Liver (tissue), 9 donors: ENCODE results near the gene RIT2. TPM values are rescaled to one million over a fixed set of nuclear protein-coding genes. Genes with fewer than 3 reads are reported as not detected.
A peak's percentile ranks its signal among the peaks of the same experiment; 100 is the strongest.

ENCODE experiments used
- DNase-seq: peaks from one replicate; pipeline ENCODE4 v3.0.0-alpha.2; 2017; ENCODE audit warnings: low spot score
- H3K27ac ChIP-seq, 2 donors: one replicate each; pipeline ENCODE4 v1.7.0; 2013; ENCODE audit warnings: inconsistent platforms in 2 of 2, low read length in 2 of 2, control low read depth in 1 of 2, low read depth in 1 of 2, mild to moderate bottlenecking in 1 of 2
- H3K27me3 ChIP-seq, 4 donors: one replicate each; pipeline versions ENCODE4 v1.6.1 to v1.7.0; 2013; ENCODE audit warnings: low read length in 3 of 4, inconsistent platforms in 1 of 4, mild to moderate bottlenecking in 1 of 4, moderate library complexity in 1 of 4; ENCODE audit not compliant: control insufficient read depth in 4 of 4, insufficient read depth in 4 of 4
- H3K36me3 ChIP-seq, 4 donors: one replicate each; pipeline versions ENCODE4 v1.6.1 to v1.7.0; 2013; ENCODE audit warnings: low read length in 3 of 4, mild to moderate bottlenecking in 3 of 4, low read depth in 1 of 4, moderate library complexity in 1 of 4; ENCODE audit not compliant: control insufficient read depth in 4 of 4, insufficient read depth in 3 of 4
- H3K4me1 ChIP-seq, 4 donors: one replicate each; pipeline versions ENCODE4 v1.6.1 to v1.7.0; 2013; ENCODE audit warnings: low read length in 3 of 4, mild to moderate bottlenecking in 3 of 4, moderate library complexity in 1 of 4; ENCODE audit not compliant: control insufficient read depth in 4 of 4, insufficient read depth in 4 of 4
- H3K4me3 ChIP-seq, 3 donors: one replicate each; pipeline versions ENCODE4 v1.6.1 to v1.7.0; 2013; ENCODE audit warnings: low read length in 3 of 3, control low read depth in 1 of 3, low read depth in 1 of 3, mild to moderate bottlenecking in 1 of 3
- H3K9ac ChIP-seq, 2 donors: one replicate each; pipeline ENCODE4 v1.7.0; 2013; ENCODE audit warnings: low read length in 2 of 2, mild to moderate bottlenecking in 2 of 2, moderate library complexity in 2 of 2, control low read depth in 1 of 2, low read depth in 1 of 2
- H3K9me3 ChIP-seq, 4 donors: one replicate each; pipeline versions ENCODE4 v1.6.1 to v1.7.0; 2013; ENCODE audit warnings: low read length in 3 of 4; ENCODE audit not compliant: control insufficient read depth in 4 of 4
- EGR1 ChIP-seq, 2 donors: IDR thresholded peaks; 2 replicates each; pipeline ENCODE4 v1.6.1; 2016 to 2018; ENCODE audit warnings: antibody characterized with exemption in 2 of 2, low read depth in 2 of 2
- FOXA1 ChIP-seq: IDR thresholded peaks from 2 replicates; pipeline ENCODE4 v1.6.1; 2016; ENCODE audit warnings: antibody characterized with exemption
- FOXA2 ChIP-seq: IDR thresholded peaks from 2 replicates; pipeline ENCODE4 v1.6.1; 2016; ENCODE audit warnings: antibody characterized with exemption
- GABPA ChIP-seq, 2 donors: IDR thresholded peaks in 1 of 2; conservative IDR thresholded peaks in 1 of 2; 2 replicates each; pipeline ENCODE4 v1.6.1; 2016; ENCODE audit warnings: antibody characterized with exemption in 2 of 2, mild to moderate bottlenecking in 1 of 2, moderate library complexity in 1 of 2
- HNF4A ChIP-seq, 2 donors: conservative IDR thresholded peaks; 2 replicates each; pipeline ENCODE4 v1.6.1; 2016; ENCODE audit warnings: antibody characterized with exemption in 2 of 2, mild to moderate bottlenecking in 2 of 2
- HNF4G ChIP-seq: IDR thresholded peaks from 2 replicates; pipeline ENCODE4 v1.6.1; 2016; ENCODE audit warnings: antibody characterized with exemption
- JUND ChIP-seq, 2 donors: IDR thresholded peaks; 2 replicates each; pipeline ENCODE4 v1.6.1; 2016; ENCODE audit warnings: antibody characterized with exemption in 2 of 2
- NR2F2 ChIP-seq: IDR thresholded peaks from 2 replicates; pipeline ENCODE4 v1.6.1; 2016; ENCODE audit warnings: antibody characterized with exemption
- RAD21 ChIP-seq, 2 donors: IDR thresholded peaks; 2 replicates each; pipeline ENCODE4 v1.6.1; 2016; ENCODE audit warnings: antibody characterized with exemption in 2 of 2, mild to moderate bottlenecking in 2 of 2
- RXRA ChIP-seq, 2 donors: IDR thresholded peaks; 2 replicates each; pipeline ENCODE4 v1.6.1; 2017 to 2018; ENCODE audit warnings: antibody characterized with exemption in 2 of 2, mild to moderate bottlenecking in 1 of 2
- SP1 ChIP-seq: IDR thresholded peaks from 2 replicates; pipeline ENCODE4 v1.6.1; 2018; ENCODE audit warnings: antibody characterized with exemption, mild to moderate bottlenecking
- TAF1 ChIP-seq: conservative IDR thresholded peaks from 2 replicates; pipeline ENCODE4 v1.6.1; 2016; ENCODE audit warnings: antibody characterized with exemption, mild to moderate bottlenecking
- YY1 ChIP-seq: IDR thresholded peaks from 2 replicates; pipeline ENCODE4 v1.6.1; 2016; ENCODE audit warnings: antibody characterized with exemption, mild to moderate bottlenecking
- WGBS: extraction: QIAGEN DNeasy Blood & Tissue Kit; methylation state at CpG from one replicate; pipeline ENCODE4 v1.1.7; 2013; 5-methylcytosine and 5-hydroxymethylcytosine counted together
- polyA plus RNA-seq, 2 donors: library from polyadenylated mRNA; stranded (reverse) in 1 of 2; unstranded in 1 of 2; fragments of 200-250 nt in 1 of 2; fragments of >200 nt in 1 of 2; fragmentation: Nextera tagmentation in 1 of 2; extraction: Ambion mirVana in 1 of 2; gene quantifications; one replicate each; pipeline versions ENCODE4 v1.2.1 to v1.2.3, GENCODE V29; 2013 to 2015
- total RNA-seq, 2 donors: library from RNA; depleted of rRNA; stranded (reverse); fragments of >200 nt; gene quantifications; one replicate each; pipeline ENCODE4 v1.2.3, GENCODE V29; 2014
- TF ChIP-seq, protein P1 (sequence below): IDR thresholded peaks from 2 replicates; pipeline ENCODE4 v1.6.1; 2016; ENCODE audit warnings: antibody characterized with exemption
- TF ChIP-seq, protein P2 (sequence below): IDR thresholded peaks from 2 replicates; pipeline ENCODE4 v1.6.1; 2016; ENCODE audit warnings: antibody characterized with exemption
- TF ChIP-seq, protein P3 (sequence below): IDR thresholded peaks from 2 replicates; pipeline ENCODE4 v1.6.1; 2016; ENCODE audit warnings: antibody characterized with exemption, mild to moderate bottlenecking
- TF ChIP-seq, protein P4 (sequence below): IDR thresholded peaks from 2 replicates; pipeline ENCODE4 v1.6.1; 2016; ENCODE audit warnings: antibody characterized with exemption
- TF ChIP-seq, protein P5 (sequence below): fragments of 150-350 bp; IDR thresholded peaks from 2 replicates; pipeline ENCODE4 v1.5.1; 2017; ENCODE audit warnings: improper control_type of control experiment, low read depth, low read length; ENCODE audit not compliant: missing input control
- donor health status: healthy.
- donor health status: healthy.
- donor health status: healthy.
- donor health status: healthy.
- donor health status: healthy.

RIT2 gene
- total and polyA plus RNA-seq, 4 donors: not detected

DNA sequence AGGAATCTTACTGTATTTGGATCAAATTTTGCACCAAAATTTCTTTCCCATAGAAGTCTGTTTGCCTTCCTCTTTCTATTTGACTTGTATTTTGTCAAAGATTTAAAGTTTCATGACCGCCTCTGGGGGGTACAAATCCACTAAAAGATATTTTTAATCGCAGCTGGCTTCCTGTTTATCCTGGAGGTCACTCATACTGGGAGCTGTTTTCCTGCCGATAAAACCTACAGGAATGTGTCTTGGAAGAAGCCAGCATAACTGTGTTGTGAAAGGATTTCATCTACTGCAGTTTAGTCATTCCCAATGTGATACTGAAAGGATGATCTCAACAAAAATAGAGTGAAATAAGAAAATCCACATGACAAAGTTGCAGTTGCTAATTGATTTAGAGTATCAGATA is 184.0 kb downstream of the RIT2 start:
- Histone ChIP-seq H3K9me3 (no peaks in the 10 kb centered on the region), H3K27ac (no peak overlapping the region)
- WGBS: 32% methylated on average over 3 of the region's 3 CpGs

DNA sequence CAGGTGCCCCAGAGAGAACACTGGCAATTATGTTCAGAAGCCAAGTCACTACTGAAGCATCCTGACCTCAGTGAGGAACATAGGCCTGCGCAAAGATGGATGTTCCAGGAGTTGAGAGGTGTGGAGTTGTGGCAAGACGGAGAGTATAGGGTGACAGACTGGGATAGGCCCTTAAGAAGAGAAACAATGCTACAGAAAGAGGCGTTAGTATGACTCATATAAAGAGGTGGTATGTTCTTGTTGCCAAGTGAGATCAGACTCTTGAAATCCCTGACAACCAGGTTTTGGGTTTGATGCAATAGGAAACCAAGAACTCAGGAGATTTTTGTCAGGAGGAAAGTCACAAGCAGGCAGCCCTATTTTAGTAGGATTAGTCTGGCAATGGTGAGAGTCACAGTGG is 185.6 kb downstream of the RIT2 start:
- Histone ChIP-seq H3K27ac (no peak overlapping the region), H3K9me3 (no peaks in the 10 kb centered on the region), H3K4me3 (no peak overlapping the region), H3K36me3 (no peaks in the 10 kb centered on the region), H3K9ac (no peak overlapping the region), H3K4me1 (no peaks in the 10 kb centered on the region), H3K27me3 (no peaks in the 10 kb centered on the region)
- WGBS: 76% methylated on average over 3 of the region's 3 CpGs
- DNase-seq: no peak
- TF ChIP-seq, protein P1, sequence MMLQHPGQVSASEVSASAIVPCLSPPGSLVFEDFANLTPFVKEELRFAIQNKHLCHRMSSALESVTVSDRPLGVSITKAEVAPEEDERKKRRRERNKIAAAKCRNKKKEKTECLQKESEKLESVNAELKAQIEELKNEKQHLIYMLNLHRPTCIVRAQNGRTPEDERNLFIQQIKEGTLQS: no peak
- TF ChIP-seq FOXA2: no peak
- no peak for TF ChIP-seq HNF4G
- no peak for TF ChIP-seq RAD21 (IDR thresholded peaks at IDR 0.05)
- TF ChIP-seq FOXA1: no peak
- TF ChIP-seq TAF1: no peak
- TF ChIP-seq HNF4A (conservative IDR thresholded peaks at IDR 0.05): no peak
- TF ChIP-seq, protein P2, sequence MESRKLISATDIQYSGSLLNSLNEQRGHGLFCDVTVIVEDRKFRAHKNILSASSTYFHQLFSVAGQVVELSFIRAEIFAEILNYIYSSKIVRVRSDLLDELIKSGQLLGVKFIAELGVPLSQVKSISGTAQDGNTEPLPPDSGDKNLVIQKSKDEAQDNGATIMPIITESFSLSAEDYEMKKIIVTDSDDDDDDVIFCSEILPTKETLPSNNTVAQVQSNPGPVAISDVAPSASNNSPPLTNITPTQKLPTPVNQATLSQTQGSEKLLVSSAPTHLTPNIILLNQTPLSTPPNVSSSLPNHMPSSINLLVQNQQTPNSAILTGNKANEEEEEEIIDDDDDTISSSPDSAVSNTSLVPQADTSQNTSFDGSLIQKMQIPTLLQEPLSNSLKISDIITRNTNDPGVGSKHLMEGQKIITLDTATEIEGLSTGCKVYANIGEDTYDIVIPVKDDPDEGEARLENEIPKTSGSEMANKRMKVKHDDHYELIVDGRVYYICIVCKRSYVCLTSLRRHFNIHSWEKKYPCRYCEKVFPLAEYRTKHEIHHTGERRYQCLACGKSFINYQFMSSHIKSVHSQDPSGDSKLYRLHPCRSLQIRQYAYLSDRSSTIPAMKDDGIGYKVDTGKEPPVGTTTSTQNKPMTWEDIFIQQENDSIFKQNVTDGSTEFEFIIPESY: no peak
- no peak for TF ChIP-seq YY1
- TF ChIP-seq, protein P3, sequence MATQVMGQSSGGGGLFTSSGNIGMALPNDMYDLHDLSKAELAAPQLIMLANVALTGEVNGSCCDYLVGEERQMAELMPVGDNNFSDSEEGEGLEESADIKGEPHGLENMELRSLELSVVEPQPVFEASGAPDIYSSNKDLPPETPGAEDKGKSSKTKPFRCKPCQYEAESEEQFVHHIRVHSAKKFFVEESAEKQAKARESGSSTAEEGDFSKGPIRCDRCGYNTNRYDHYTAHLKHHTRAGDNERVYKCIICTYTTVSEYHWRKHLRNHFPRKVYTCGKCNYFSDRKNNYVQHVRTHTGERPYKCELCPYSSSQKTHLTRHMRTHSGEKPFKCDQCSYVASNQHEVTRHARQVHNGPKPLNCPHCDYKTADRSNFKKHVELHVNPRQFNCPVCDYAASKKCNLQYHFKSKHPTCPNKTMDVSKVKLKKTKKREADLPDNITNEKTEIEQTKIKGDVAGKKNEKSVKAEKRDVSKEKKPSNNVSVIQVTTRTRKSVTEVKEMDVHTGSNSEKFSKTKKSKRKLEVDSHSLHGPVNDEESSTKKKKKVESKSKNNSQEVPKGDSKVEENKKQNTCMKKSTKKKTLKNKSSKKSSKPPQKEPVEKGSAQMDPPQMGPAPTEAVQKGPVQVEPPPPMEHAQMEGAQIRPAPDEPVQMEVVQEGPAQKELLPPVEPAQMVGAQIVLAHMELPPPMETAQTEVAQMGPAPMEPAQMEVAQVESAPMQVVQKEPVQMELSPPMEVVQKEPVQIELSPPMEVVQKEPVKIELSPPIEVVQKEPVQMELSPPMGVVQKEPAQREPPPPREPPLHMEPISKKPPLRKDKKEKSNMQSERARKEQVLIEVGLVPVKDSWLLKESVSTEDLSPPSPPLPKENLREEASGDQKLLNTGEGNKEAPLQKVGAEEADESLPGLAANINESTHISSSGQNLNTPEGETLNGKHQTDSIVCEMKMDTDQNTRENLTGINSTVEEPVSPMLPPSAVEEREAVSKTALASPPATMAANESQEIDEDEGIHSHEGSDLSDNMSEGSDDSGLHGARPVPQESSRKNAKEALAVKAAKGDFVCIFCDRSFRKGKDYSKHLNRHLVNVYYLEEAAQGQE: no peak
- no peak for TF ChIP-seq EGR1 (IDR thresholded peaks at IDR 0.05; ENCODE audit: low read depth in 2 of 2)
- TF ChIP-seq NR2F2: no peak
- no peak for TF ChIP-seq RXRA (IDR thresholded peaks at IDR 0.05)
- TF ChIP-seq GABPA (IDR thresholded peaks at IDR 0.05 in 1 of 2, conservative IDR thresholded peaks at IDR 0.05 in 1 of 2): no peak
- TF ChIP-seq, protein P4, sequence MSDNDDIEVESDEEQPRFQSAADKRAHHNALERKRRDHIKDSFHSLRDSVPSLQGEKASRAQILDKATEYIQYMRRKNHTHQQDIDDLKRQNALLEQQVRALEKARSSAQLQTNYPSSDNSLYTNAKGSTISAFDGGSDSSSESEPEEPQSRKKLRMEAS: no peak
- TF ChIP-seq SP1: no peak
- TF ChIP-seq, protein P5, sequence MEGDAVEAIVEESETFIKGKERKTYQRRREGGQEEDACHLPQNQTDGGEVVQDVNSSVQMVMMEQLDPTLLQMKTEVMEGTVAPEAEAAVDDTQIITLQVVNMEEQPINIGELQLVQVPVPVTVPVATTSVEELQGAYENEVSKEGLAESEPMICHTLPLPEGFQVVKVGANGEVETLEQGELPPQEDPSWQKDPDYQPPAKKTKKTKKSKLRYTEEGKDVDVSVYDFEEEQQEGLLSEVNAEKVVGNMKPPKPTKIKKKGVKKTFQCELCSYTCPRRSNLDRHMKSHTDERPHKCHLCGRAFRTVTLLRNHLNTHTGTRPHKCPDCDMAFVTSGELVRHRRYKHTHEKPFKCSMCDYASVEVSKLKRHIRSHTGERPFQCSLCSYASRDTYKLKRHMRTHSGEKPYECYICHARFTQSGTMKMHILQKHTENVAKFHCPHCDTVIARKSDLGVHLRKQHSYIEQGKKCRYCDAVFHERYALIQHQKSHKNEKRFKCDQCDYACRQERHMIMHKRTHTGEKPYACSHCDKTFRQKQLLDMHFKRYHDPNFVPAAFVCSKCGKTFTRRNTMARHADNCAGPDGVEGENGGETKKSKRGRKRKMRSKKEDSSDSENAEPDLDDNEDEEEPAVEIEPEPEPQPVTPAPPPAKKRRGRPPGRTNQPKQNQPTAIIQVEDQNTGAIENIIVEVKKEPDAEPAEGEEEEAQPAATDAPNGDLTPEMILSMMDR: no peak
- TF ChIP-seq JUND (IDR thresholded peaks at IDR 0.05): no peak

More for the DNA sequence above, 184.0 kb downstream of the RIT2 start:
- no peak for TF ChIP-seq JUND (IDR thresholded peaks at IDR 0.05)
- TF ChIP-seq RXRA (IDR thresholded peaks at IDR 0.05): peak; percentile 18
- peak; percentile 14 to 21 for TF ChIP-seq RAD21 (IDR thresholded peaks at IDR 0.05)
- TF ChIP-seq NR2F2: peak; percentile 86
- no peaks in the 10 kb centered on the region for H3K4me1 ChIP-seq
- no peak overlapping the region for H3K4me3 ChIP-seq
- no peak overlapping the region for H3K9ac ChIP-seq
- no peak for DNase-seq
- H3K27me3 ChIP-seq: no peaks in the 10 kb centered on the region
- H3K36me3 ChIP-seq: no peaks in the 10 kb centered on the region
